Measurements from ENCODE around the gene FBLN1. TPM values are rescaled to one million over a fixed set of nuclear protein-coding genes. Genes with fewer than 3 reads are reported as not detected.

The FBLN1 gene
- total RNA-seq, 1 experiment from 2014 or later: 28.6 TPM

DNA sequence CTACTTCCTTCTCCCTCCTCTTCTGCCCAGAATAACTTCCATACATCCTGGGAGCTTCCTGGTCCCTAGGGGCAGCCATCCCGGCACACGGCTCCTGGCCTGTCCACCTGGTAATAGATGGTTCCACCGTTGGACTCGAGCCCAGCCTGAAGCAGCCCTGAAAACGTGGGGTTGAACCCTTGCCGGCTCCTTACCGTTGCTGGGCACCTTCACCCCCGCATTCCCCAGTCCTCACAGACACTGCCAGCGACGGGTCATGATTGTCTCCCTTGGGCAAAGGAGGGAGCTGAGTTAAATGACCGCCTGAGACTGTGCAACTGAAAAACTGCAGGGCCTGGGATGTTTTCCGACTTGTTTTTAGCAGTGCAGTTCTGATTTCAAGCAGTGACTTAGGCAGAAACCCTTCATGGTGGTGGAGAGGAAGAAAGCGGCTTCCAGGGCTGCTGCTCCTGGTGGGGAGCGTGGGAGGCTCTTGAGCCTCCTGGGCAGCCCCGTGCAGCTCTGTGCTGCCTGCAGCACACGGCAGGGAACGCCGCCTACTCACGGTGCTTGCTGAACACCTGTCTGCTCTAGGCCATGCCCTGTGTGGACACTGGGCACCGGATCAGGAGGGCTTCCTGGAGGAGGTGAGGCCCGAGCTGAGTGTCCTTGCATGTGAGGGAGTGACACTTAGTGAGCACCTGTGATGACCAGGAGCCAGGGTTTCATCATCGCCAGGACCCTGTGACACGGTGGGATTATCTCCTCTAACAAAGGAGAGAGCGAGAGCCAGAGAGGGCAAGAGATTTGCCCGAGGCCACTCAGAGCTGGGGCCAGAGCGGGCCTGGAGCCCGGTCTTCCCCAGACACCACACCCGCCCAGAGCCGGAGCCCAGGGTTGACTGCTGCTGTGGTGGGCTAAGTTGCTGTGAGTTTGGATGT lies 77.4 kb downstream of the FBLN1 start:
- H3K36me3 Mint-ChIP-seq (ENCODE audit: insufficient read depth, unreplicated experiment): no peaks in the 10 kb centered on the region
- H3K27ac Mint-ChIP-seq (ENCODE audit: unreplicated experiment): no peak overlapping the region
- DNase-seq: no peak
- H3K4me1 Mint-ChIP-seq (ENCODE audit: low read depth, unreplicated experiment): peaks cover 27% of the 10 kb centered on the region
- intact Hi-C loops (cut with micrococcal nuclease; ENCODE audit: unreplicated experiment): loop anchor here (2.0 to 10.0 kb wide), 3 partner anchors 59 to 285 kb away; no protein-coding TSS in a partner anchor
- H3K4me3 Mint-ChIP-seq (ENCODE audit: low read depth, unreplicated experiment): no peak overlapping the region
- TF ChIP-seq CTCF (IDR thresholded peaks at IDR 0.05; ENCODE audit: unreplicated experiment): no peak
- H3K27me3 Mint-ChIP-seq (ENCODE audit: unreplicated experiment): no peaks in the 10 kb centered on the region
- no TSS peak for BruUV-seq (replicated peaks)
- CTCF ChIA-PET: no interaction called here
- H3K9me3 Mint-ChIP-seq (ENCODE audit: low read depth, unreplicated experiment): no peaks in the 10 kb centered on the region

GRCh38 chr22:45580726-45581381 lies 78.2 kb downstream of the FBLN1 start:
- no peak for DNase-seq
- no TSS peak for BruUV-seq (replicated peaks)
- intact Hi-C loops (cut with micrococcal nuclease; ENCODE audit: unreplicated experiment): no loop called here
- Mint-ChIP-seq H3K4me1 (ENCODE audit: low read depth, unreplicated experiment) (peaks cover 27% of the 10 kb centered on the region), H3K4me3 (ENCODE audit: low read depth, unreplicated experiment) (no peak overlapping the region), H3K27me3 (ENCODE audit: unreplicated experiment) (no peaks in the 10 kb centered on the region), H3K27ac (ENCODE audit: unreplicated experiment) (no peak overlapping the region), H3K9me3 (ENCODE audit: low read depth, unreplicated experiment) (no peaks in the 10 kb centered on the region), H3K36me3 (ENCODE audit: insufficient read depth, unreplicated experiment) (no peaks in the 10 kb centered on the region)
- TF ChIP-seq CTCF (IDR thresholded peaks at IDR 0.05; ENCODE audit: unreplicated experiment): no peak
- CTCF ChIA-PET: no interaction called here

GRCh38 chr22:45581549-45582080 lies 78.9 kb downstream of the FBLN1 start:
- Mint-ChIP-seq H3K9me3 (ENCODE audit: low read depth, unreplicated experiment) (no peaks in the 10 kb centered on the region), H3K27me3 (ENCODE audit: unreplicated experiment) (no peaks in the 10 kb centered on the region), H3K4me3 (ENCODE audit: low read depth, unreplicated experiment) (no peak overlapping the region), H3K36me3 (ENCODE audit: insufficient read depth, unreplicated experiment) (no peaks in the 10 kb centered on the region), H3K27ac (ENCODE audit: unreplicated experiment) (no peak overlapping the region), H3K4me1 (ENCODE audit: low read depth, unreplicated experiment) (peaks cover 27% of the 10 kb centered on the region)
- CTCF ChIA-PET: no interaction called here
- no peak for TF ChIP-seq CTCF (IDR thresholded peaks at IDR 0.05; ENCODE audit: unreplicated experiment)
- intact Hi-C loops (cut with micrococcal nuclease; ENCODE audit: unreplicated experiment): no loop called here
- no peak for DNase-seq
- no TSS peak for BruUV-seq (replicated peaks)

DNA sequence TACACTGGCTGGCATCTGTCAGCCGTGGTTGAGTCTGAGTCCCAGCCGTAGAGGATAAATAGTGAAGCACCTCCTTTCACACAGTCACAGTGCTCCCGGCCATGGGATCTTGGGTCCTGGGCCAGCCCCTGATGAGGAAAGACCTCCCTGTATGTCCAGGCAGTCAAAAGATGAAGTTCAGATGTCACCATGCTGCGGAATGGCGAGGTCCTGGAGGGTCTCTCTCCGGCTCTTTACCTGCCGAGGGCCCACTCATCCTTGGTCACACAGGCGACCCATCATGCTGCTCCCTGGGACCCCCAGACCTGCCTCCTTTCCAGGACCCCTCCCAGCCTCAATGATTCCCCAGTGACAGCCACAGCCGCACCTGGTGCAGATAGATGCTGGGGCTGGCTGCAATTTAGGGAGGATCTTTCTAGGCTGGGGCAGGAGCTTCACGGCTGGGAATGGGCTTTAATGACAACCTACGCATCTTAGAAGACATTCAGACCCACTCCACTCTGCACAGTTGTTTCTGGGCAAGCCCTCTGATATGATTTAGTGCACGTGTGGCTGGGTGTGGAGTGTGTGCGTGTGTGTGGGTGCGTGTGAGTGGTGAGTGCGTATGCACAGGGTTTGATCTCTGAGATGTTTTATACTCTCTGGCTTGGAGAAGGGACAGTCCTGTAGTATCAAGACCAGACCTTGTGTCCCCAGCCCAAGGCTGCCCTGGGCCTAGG lies 79.7 kb downstream of the FBLN1 start:
- Mint-ChIP-seq H3K36me3 (ENCODE audit: insufficient read depth, unreplicated experiment) (no peaks in the 10 kb centered on the region), H3K4me1 (ENCODE audit: low read depth, unreplicated experiment) (peaks cover 28% of the 10 kb centered on the region), H3K9me3 (ENCODE audit: low read depth, unreplicated experiment) (no peaks in the 10 kb centered on the region), H3K4me3 (ENCODE audit: low read depth, unreplicated experiment) (no peak overlapping the region), H3K27ac (ENCODE audit: unreplicated experiment) (no peak overlapping the region), H3K27me3 (ENCODE audit: unreplicated experiment) (no peaks in the 10 kb centered on the region)
- no TSS peak for BruUV-seq (replicated peaks)
- no peak for DNase-seq
- intact Hi-C loops (cut with micrococcal nuclease; ENCODE audit: unreplicated experiment): no loop called here
- TF ChIP-seq CTCF (IDR thresholded peaks at IDR 0.05; ENCODE audit: unreplicated experiment): no peak
- CTCF ChIA-PET: no interaction called here
